Ovary (tissue), 3 donors: ENCODE measurements around the gene KIAA0930.

Source experiments
- EP300 ChIP-seq: sonication (generic); formaldehyde crosslinking; IDR thresholded peaks from one replicate; pipeline ENCODE4 v1.6.1; 2017; ENCODE audit warnings: antibody characterized with exemption
- POLR2A ChIP-seq: fragments of 450-650 bp; IDR thresholded peaks from one replicate; pipeline ENCODE4 v1.6.1; 2017; ENCODE audit warnings: antibody characterized with exemption, mild to moderate bottlenecking, moderate library complexity
- TF ChIP-seq, protein P1 (sequence below), 3 donors: fragments of 450-650 bp in 2 of 3; fragments of 200-600 bp in 1 of 3; IDR thresholded peaks; one replicate each; pipeline versions ENCODE4 v1.5.1 to v1.8.0; 2016 to 2022; ENCODE audit warnings: antibody characterized with exemption in 3 of 3, mild to moderate bottlenecking in 1 of 3
- donor health status: DM: no; HTN: no; CAD: no.

DNA sequence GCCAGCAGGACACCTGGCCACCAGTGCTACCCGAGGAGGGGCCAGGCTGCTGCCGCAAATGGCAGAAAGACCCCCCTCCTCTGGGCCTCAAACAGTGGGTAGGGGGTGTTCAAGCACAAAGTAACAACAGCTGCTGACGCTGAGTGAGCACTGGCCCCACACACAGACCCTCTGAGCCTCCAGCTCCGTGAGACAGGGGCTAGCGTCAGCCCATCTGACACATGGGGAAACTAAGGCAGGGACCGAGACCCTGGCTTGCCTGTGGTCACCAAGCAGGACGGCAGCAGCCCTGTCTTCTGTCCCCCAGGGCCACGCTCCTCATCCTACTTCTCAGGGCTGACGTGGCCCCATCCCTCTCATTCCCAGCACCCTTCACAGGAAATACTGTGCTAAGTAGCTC, 40.5 kb downstream of the KIAA0930 start:
- TF ChIP-seq, protein P1, sequence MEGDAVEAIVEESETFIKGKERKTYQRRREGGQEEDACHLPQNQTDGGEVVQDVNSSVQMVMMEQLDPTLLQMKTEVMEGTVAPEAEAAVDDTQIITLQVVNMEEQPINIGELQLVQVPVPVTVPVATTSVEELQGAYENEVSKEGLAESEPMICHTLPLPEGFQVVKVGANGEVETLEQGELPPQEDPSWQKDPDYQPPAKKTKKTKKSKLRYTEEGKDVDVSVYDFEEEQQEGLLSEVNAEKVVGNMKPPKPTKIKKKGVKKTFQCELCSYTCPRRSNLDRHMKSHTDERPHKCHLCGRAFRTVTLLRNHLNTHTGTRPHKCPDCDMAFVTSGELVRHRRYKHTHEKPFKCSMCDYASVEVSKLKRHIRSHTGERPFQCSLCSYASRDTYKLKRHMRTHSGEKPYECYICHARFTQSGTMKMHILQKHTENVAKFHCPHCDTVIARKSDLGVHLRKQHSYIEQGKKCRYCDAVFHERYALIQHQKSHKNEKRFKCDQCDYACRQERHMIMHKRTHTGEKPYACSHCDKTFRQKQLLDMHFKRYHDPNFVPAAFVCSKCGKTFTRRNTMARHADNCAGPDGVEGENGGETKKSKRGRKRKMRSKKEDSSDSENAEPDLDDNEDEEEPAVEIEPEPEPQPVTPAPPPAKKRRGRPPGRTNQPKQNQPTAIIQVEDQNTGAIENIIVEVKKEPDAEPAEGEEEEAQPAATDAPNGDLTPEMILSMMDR (IDR thresholded peaks at IDR 0.05): no peak
- TF ChIP-seq POLR2A: no peak
- no peak for TF ChIP-seq EP300
